Upper lobe of right lung (tissue), 1 donor: ENCODE results near the gene ARHGAP21. TPM values are rescaled to one million over a fixed set of nuclear protein-coding genes. Genes with fewer than 3 reads are reported as not detected.

Experiments used
- ATAC-seq: fragments of 200-7000 bp; cut with Tn5 transposase; one replicate; pipeline ENCODE4 v1.9.1; 2020; ENCODE audit warnings: mild to moderate bottlenecking, moderate library complexity
- DNase-seq: peaks from one replicate; pipeline ENCODE4 v3.0.0-alpha.2; 2020
- H3K27ac ChIP-seq: fragments of 200-600 bp; one replicate; pipeline ENCODE4 v1.8.0; 2022
- H3K27me3 ChIP-seq: fragments of 200-600 bp; one replicate; pipeline ENCODE4 v1.8.0; 2022; ENCODE audit warnings: mild to moderate bottlenecking
- H3K36me3 ChIP-seq: fragments of 200-600 bp; one replicate; pipeline ENCODE4 v1.8.0; 2022
- H3K4me1 ChIP-seq: fragments of 200-600 bp; one replicate; pipeline ENCODE4 v1.8.0; 2022
- H3K4me3 ChIP-seq: fragments of 200-600 bp; one replicate; pipeline ENCODE4 v1.8.0; 2022; ENCODE audit warnings: mild to moderate bottlenecking
- H3K9me3 ChIP-seq: fragments of 200-600 bp; one replicate; pipeline ENCODE4 v1.8.0; 2022
- intact Hi-C: fragments of 100-400 bp; cut with DNase I; formaldehyde crosslinking; loops from one replicate; pipeline ENCODE4 v1.11.0; 2022
- total RNA-seq: library from RNA; stranded (reverse); fragmentation: NEBNext Ultra II Directional; extraction: Animal tissue kit (Norgen Biotek cat#: 25700); gene quantifications from one replicate; pipeline ENCODE4 v1.2.1, GENCODE V29; 2021
- TF ChIP-seq, protein P1 (sequence below): fragments of 200-600 bp; IDR thresholded peaks from one replicate; pipeline ENCODE4 v1.8.0; 2022; ENCODE audit warnings: antibody characterized with exemption
- donor health status: DM: no; HTN: yes; CAD: no; lungs with severe emphysema.

Gene ARHGAP21
- total RNA-seq, 1 donor from 2014 or later: 85.0 TPM

DNA sequence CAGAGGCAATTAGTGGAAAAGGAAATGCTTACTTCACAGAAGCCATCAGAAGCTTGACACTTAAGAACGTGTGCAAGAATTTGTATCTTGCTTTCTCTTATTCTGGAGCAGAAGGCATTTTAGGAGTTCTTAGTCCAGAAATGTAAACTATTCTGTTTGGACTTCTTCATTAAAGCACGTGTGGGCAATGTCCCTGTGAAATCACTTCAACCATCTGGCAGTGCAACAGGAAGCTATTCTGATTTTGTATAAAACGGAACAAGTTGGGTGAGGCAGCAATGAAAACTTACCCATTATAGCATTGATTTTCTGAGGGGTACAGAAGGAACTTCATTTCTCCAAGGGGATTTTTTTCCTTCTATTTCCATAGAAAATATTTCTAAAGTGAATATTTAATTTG, 21.3 kb upstream of the ARHGAP21 start:
- Histone ChIP-seq H3K27ac (no peak overlapping the region), H3K36me3 (no peaks in the 10 kb centered on the region), H3K27me3 (no peaks in the 10 kb centered on the region), H3K9me3 (no peaks in the 10 kb centered on the region), H3K4me3 (no peak overlapping the region), H3K4me1 (no peaks in the 10 kb centered on the region)
- ATAC-seq: peak; percentile 47
- DNase-seq: no peak
- intact Hi-C loops: no loop called here
- TF ChIP-seq, protein P1, sequence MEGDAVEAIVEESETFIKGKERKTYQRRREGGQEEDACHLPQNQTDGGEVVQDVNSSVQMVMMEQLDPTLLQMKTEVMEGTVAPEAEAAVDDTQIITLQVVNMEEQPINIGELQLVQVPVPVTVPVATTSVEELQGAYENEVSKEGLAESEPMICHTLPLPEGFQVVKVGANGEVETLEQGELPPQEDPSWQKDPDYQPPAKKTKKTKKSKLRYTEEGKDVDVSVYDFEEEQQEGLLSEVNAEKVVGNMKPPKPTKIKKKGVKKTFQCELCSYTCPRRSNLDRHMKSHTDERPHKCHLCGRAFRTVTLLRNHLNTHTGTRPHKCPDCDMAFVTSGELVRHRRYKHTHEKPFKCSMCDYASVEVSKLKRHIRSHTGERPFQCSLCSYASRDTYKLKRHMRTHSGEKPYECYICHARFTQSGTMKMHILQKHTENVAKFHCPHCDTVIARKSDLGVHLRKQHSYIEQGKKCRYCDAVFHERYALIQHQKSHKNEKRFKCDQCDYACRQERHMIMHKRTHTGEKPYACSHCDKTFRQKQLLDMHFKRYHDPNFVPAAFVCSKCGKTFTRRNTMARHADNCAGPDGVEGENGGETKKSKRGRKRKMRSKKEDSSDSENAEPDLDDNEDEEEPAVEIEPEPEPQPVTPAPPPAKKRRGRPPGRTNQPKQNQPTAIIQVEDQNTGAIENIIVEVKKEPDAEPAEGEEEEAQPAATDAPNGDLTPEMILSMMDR: no peak

DNA sequence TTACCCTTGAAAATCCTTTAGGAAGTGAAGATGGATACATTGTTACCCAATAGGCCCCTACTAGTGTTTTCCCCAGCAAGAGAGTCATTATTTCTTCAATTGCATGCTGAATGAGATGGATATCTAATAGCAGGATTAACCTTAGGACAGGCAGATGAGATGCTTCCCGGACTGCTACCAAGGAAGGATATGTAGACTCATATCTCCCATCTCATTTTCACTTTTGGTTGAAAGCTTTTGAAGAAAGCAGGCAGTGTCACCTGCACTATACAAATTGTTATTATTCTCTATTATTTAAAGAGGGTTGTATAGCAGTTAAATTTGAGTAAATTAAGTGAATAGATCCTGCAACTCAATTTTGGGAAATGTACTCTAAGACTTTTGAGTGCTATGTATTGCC, 17.0 kb upstream of the ARHGAP21 start:
- Histone ChIP-seq H3K4me1 (no peaks in the 10 kb centered on the region), H3K4me3 (no peak overlapping the region), H3K9me3 (no peaks in the 10 kb centered on the region), H3K36me3 (no peaks in the 10 kb centered on the region), H3K27ac (no peak overlapping the region), H3K27me3 (no peaks in the 10 kb centered on the region)
- intact Hi-C loops: no loop called here
- DNase-seq (no peak), ATAC-seq (no peak)
- TF ChIP-seq, protein P1: no peak

DNA sequence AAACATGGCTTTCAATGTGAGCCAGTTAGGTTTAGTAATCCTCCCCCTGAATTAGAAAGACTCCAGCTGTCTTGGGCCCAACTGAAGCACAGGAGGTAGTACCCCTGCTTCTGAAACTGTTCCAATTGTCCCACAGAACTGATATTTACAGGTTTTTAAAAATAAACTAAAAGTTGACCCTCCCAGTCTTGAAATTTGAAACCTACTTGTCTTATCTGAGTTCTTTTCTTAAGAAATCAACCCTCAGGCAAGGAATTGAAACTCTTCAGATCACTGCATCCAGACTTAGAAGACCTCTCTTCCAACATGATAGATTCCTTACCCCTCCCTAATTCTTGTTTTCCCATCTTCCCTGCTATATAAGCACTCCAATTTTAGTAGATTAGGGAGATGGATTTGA, 13.3 kb upstream of the ARHGAP21 start:
- intact Hi-C loops: no loop called here
- no peaks in the 10 kb centered on the region for H3K27me3 ChIP-seq
- no peak for DNase-seq
- H3K36me3 ChIP-seq: no peaks in the 10 kb centered on the region
- H3K4me3 ChIP-seq: no peak overlapping the region
- H3K4me1 ChIP-seq: no peaks in the 10 kb centered on the region
- no peaks in the 10 kb centered on the region for H3K9me3 ChIP-seq
- no peak overlapping the region for H3K27ac ChIP-seq
- no peak for ATAC-seq
- TF ChIP-seq, protein P1: no peak

DNA sequence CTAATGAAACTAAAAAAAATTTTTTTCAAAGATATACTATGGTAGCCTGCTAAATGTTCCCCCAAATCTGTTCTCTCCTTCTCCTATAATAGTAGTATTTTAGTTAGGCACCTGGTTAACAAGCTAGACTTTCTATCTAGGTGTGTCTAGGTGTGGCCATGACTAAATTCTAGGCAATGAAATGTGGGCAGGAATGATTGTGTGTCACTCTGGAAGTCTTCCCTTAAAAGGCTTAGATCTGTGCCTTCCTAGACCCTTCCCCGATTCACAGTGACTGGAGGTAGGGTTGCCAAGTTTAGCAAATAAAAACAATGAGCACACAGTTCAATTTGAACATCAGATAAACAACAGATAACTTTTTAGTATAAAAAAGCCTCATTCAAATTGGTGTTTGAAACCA, 8.3 kb upstream of the ARHGAP21 start:
- Histone ChIP-seq H3K27ac (no peak overlapping the region), H3K4me3 (no peak overlapping the region), H3K4me1 (no peaks in the 10 kb centered on the region), H3K36me3 (no peaks in the 10 kb centered on the region), H3K27me3 (no peaks in the 10 kb centered on the region), H3K9me3 (no peaks in the 10 kb centered on the region)
- intact Hi-C loops: no loop called here
- no peak for ATAC-seq
- no peak for DNase-seq
- TF ChIP-seq, protein P1: no peak

DNA sequence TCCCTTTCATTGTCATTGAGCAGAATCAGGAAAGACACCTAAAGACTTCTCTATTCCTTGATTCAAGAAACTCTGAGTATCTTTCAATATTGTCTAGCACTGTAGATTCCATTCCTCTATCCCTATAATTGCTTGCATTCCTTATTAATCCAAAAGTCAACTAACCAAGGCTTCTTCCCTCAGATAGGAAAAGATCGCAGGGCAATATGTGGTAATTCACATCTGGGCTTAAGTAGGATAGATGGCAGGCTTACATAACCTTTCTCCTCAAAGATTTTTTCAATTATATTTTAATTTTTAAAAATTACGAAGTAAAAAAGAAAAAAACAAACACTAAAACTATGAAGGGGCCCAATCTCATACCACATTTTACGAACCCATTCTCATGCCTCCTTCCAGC, 7.1 kb upstream of the ARHGAP21 start:
- H3K27ac ChIP-seq: no peak overlapping the region
- intact Hi-C loops: no loop called here
- no peaks in the 10 kb centered on the region for H3K27me3 ChIP-seq
- no peaks in the 10 kb centered on the region for H3K36me3 ChIP-seq
- H3K4me3 ChIP-seq: no peak overlapping the region
- TF ChIP-seq, protein P1: no peak
- DNase-seq: no peak
- ATAC-seq: no peak
- H3K9me3 ChIP-seq: no peaks in the 10 kb centered on the region
- H3K4me1 ChIP-seq: no peaks in the 10 kb centered on the region

DNA sequence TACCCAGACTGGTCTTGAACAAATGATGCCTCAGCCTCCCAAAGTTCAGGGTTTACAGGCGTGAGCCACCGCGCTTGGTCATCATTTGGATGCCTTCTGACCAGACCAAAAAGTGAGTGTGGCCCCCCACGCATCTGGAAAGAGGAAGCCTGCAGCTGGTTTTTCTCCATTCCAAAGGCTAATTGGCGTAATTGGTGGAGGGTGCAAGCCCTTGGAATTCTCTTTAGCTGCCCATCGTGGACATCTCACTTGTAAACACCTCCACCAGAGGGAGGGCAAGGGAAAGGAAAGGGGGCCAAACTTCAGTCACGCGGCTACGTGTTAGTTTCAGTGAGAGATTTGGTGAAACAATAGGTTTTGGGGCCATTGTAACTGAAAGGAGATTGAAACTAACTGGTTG, 4.1 kb upstream of the ARHGAP21 start:
- H3K9me3 ChIP-seq: no peaks in the 10 kb centered on the region
- no peak overlapping the region for H3K4me3 ChIP-seq
- no peak overlapping the region for H3K27ac ChIP-seq
- no peaks in the 10 kb centered on the region for H3K4me1 ChIP-seq
- DNase-seq (no peak), ATAC-seq (no peak)
- H3K36me3 ChIP-seq: no peaks in the 10 kb centered on the region
- no peaks in the 10 kb centered on the region for H3K27me3 ChIP-seq
- TF ChIP-seq, protein P1: no peak
- intact Hi-C loops: no loop called here
